Measurements from ENCODE around the gene MAGEF1. TPM values are rescaled to one million over a fixed set of nuclear protein-coding genes. Genes with fewer than 3 reads are reported as not detected.
A peak's percentile ranks its signal among the peaks of the same experiment; 100 is the strongest.
"Not testable (repeated sequence)": the region's sequence is repeated elsewhere in the genome, so short reads cannot be mapped to it uniquely, and the experiment has no call there.

The MAGEF1 gene
- total RNA-seq, 1 experiment from 2014 or later, result 76.3 TPM

DNA sequence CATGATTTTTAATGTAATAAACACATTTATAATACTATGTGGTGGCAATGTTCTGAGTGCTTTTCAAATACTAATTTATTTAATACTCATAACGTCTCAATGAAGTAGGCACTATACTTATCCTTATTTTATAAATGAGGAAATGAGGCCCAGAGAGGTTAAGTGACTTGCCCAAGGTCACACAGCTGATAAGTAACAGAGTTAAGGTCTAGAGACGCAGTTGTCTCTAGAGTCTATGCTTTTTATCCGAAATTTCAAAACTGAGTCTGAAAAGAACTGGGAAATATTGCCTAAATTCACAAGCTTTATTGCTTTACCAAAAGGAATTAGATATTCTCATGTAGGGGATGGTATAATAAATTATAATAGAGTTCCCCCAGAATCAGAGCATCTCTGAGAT, 31.4 kb upstream of the MAGEF1 start:
- no peak for DNase-seq (ENCODE audit: low read depth)

DNA sequence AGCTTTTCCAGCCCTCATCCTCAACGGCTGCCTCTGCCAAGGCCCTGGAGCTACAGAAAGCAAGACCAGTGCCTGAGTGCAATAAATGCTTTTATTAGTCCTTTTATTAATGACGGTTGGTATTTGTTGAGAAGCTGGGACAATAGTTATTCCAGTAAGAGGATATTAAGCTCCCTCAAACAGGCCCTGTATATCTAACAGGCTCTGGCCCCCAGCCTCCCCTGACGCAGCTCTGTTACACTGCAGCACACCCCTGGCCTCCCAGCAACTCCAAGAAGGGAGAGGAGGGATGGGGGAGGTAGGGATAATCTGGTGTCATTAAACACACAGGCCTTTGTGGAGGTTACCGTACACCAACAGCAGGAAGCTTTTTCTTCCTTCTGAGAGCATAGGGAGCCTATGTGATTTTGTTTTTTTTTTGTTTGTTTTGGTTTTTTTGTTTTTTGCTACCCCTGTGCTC, 30.8 kb upstream of the MAGEF1 start:
- DNase-seq (ENCODE audit: low read depth), result no peak

DNA sequence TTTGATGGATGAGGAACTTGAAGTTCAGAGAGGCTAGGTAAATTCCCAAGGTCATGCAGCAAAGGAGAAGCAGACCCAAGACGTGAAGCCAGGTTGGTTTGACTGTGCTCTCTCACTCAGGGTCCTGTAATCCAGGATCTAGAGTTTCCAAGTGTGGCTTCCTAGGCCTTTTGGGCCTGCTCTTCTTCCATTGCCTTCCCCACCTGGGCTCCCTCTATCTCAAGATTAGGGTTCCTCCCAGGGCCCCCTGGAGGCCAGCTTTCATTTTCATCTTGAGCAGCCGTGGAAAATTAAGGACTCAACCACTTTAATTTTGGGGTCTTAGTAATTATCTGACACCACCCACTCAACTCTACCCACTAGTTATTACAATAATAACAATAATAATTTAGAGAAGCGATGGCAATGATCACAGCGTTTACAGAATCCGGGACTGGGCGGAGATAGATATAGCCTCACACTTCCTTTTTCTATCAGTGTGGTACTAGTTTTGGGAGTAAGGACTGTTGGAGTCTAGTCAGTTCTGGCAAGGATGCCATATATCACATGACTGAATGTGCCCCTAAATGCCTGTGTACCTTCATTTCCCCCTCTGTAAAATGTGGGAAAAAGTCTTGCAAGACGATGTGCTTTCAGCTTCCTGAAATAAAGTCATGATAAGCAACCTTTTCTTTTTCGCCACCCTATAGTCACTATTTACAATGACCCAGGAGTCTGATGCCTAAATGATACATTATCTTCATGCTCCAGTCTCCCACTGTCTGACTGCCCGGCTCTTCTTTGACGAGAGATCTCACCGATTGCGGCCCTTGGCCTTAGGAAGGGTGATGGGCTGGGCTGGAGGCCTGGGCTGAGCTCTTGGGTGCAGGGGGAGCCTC, 30.2 kb upstream of the MAGEF1 start:
- DNase-seq (ENCODE audit: low read depth), result no peak

- DNase-seq (ENCODE audit: low read depth), result no peak
Observed at GRCh38 chr3:184741259-184741556, 29.3 kb upstream of the MAGEF1 start.

- DNase-seq (ENCODE audit: low read depth), result peak; percentile 83
Observed at GRCh38 chr3:184740509-184741258, 28.8 kb upstream of the MAGEF1 start.

GRCh38 chr3:184739594-184740505, 28.0 kb upstream of the MAGEF1 start:
- no peak for DNase-seq (ENCODE audit: low read depth)

- no peak for DNase-seq (ENCODE audit: low read depth)
Observed at GRCh38 chr3:184738982-184739381, 27.1 kb upstream of the MAGEF1 start.

DNA sequence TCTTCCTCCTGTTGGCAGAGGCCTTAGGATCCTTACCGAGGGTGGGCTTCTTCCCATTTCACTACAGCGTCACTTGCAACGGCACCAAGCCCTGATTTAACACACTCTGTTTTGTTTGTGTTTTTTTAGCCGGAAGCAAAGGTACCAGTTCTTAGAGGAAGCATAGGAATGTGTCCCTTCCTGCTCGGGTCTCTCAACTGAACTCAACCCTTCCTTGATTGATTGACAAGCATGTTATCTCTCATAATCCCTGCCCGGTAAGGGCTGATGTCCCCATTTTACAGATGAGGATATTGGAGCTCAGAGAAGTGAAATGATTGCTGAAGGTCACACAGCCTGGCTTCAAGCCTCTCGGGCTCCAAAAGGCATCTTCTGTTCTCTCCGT, 26.6 kb upstream of the MAGEF1 start:
- DNase-seq (ENCODE audit: low read depth), result no peak

- peak; percentile 94 for DNase-seq (ENCODE audit: low read depth)
Observed at GRCh38 chr3:184737641-184738505, 26.0 kb upstream of the MAGEF1 start.

DNA sequence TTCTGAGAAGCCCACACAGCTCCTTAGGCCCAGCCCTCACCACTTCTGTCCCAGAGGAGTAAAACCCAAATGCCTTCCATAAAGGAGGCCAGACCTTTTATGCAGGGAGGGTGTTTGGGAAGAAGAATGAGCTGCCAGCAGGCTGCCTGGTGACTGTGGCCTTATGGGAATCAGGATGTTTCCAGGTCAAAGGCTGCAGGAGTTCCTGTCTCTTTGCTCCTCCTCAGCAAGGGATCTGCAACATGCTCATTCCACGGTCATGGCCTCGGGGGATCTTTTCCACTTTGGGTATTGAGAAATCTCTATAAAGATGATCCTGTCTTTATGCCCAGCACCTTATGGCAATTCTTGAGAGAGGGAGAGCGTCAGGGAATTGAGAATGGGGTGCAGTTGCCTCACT, 25.2 kb upstream of the MAGEF1 start:
- no peak for DNase-seq (ENCODE audit: low read depth)

DNA sequence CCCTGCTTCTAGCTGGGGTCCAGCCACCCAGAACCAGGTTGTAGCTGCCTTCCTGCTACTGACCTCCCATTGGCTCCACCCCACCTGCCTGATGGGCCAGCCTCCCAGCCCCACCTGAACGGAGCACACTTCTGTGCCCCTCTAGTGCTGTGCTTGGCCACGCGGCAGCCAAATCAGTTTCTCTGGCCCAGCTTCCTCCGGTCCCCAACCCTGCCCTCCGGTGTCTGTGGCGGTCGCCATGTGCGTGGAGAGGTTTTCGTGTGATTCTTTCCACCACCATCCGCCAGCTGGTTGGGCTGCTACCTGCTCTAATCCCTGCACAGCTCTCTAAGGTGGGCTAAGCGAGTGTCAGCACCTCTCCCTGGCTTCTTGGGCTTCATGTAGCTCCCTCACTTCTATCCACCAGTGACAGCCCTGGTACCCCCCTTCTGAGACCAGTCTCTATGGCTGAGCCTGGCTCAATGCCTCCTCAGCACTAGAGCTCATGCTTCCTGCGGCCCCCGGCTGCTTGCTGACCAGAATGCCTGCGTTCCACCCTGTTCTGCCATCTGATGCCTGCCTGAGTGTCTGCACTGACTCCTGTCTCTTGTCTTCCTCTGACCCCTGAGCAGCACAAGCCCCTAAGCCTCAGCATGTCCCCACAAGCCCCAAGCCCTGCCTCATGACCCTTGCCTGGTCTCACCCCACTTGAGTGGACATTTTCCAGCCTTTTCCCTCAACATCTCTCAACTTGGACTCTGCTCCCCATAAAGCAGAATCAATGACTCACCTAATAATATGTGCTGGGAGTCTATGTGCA, 23.2 kb upstream of the MAGEF1 start:
- DNase-seq (ENCODE audit: low read depth), result no peak

- DNase-seq (ENCODE audit: low read depth), result no peak
Observed at GRCh38 chr3:184733971-184734608, 22.2 kb upstream of the MAGEF1 start.

- DNase-seq (ENCODE audit: low read depth), result no peak
Observed at GRCh38 chr3:184733181-184733580, 21.3 kb upstream of the MAGEF1 start.

GRCh38 chr3:184731786-184732537, 20.1 kb upstream of the MAGEF1 start:
- no peak for DNase-seq (ENCODE audit: low read depth)

DNA sequence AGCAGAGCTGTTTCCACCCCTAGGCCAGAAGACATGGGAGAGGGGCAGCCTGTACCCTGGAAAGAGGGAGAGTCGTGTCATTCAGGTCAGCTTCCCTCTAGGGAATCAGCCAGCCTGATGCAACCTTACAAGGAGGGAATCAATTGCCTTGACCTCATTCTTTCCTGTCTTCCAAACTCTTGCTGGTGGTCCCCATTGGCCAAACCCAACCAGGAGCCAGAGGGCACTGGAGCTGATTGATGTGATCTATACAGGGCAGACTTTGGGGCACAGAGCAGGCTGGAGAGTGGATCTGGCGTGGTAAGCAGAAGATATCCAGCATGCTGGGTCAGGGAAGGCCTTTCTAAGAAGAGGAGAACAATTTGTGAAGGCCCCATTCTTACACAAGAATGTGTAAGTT, 19.1 kb upstream of the MAGEF1 start:
- no peak for DNase-seq (ENCODE audit: low read depth)

DNA sequence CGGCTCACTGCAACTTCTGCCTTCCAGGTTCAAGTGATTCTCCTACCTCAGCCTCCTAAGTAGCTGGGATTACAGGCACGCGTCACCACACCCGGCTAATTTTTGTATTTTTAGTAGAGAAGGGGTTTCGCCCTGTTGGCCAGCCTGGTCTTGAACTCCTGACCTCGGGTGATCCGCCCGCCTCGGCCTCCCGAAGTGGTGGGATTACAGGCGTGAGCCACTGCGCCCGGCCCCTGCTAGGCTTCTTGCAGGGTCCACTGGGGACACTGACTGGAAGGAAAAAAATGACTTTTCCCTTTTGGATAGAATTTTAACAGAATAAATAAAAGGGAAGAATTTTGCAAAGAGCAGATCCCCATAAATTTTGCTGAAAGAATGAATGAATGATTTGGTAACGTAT, 17.3 kb upstream of the MAGEF1 start:
- not testable (repeated sequence) for DNase-seq (ENCODE audit: low read depth)

- no peak for DNase-seq (ENCODE audit: low read depth)
Observed at GRCh38 chr3:184728010-184728527, 16.2 kb upstream of the MAGEF1 start.

GRCh38 chr3:184727357-184728009, 15.6 kb upstream of the MAGEF1 start:
- DNase-seq (ENCODE audit: low read depth), result peak; percentile 67

Measured in HT1080 (cell line).